Ishikawa (cell line): ENCODE results near the gene ADAMTS16.

Experiments
- EP300 ChIP-seq: IDR thresholded peaks from 2 replicates; pipeline ENCODE4 v1.6.1; 2012; ENCODE audit warnings: borderline replicate concordance
- RAD21 ChIP-seq: IDR thresholded peaks from 2 replicates; pipeline ENCODE4 v1.6.1; 2012; ENCODE audit warnings: low read depth
- USF1 ChIP-seq: IDR thresholded peaks from 2 replicates; pipeline ENCODE4 v1.6.1; 2012

- TF ChIP-seq USF1 (no peak), RAD21 (no peak), EP300 (no peak)
Observed at GRCh38 chr5:5207828-5208227, 67.7 kb downstream of the ADAMTS16 start.
